Activated B cell treated with CpG ODN at 0.5 μM for 24 hours (primary cell): ENCODE measurements around the gene GGA1. TPM values are rescaled to one million over a fixed set of nuclear protein-coding genes. Genes with fewer than 3 reads are reported as not detected.

Experiments used
- ATAC-seq: fragments of 200-7000 bp; cut with Tn5 transposase; one replicate; pipeline ENCODE4 v1.10.0; 2021; ENCODE audit warnings: low read depth, mild to moderate bottlenecking, moderate library complexity
- CTCF ChIA-PET: fragments of 350-600 bp; sonication (Branson Sonifier 250); formaldehyde crosslinking; loops from one replicate; lab custom pipeline; 2021; ENCODE audit warnings: antibody characterized with exemption; lab: Charles Lee
- POLR2A ChIA-PET: fragments of 350-600 bp; sonication (Branson Sonifier 250); formaldehyde crosslinking; loops from one replicate; lab custom pipeline; 2021; ENCODE audit warnings: antibody characterized with exemption; lab: Charles Lee
- DNase-seq: peaks from one replicate; pipeline ENCODE4 v3.0.0; 2022
- H3K27ac Mint-ChIP-seq: one replicate; pipeline ENCODE4 v1.8.0; 2020; ENCODE audit warnings: mixed read lengths
- H3K27me3 Mint-ChIP-seq: one replicate; pipeline ENCODE4 v1.8.0; 2021; ENCODE audit warnings: mixed read lengths
- H3K36me3 Mint-ChIP-seq: one replicate; pipeline ENCODE4 v1.8.0; 2021; ENCODE audit warnings: low read depth, mixed read lengths
- H3K4me1 Mint-ChIP-seq: one replicate; pipeline ENCODE4 v1.8.0; 2021; ENCODE audit warnings: mixed read lengths
- H3K4me3 Mint-ChIP-seq: one replicate; pipeline ENCODE4 v1.8.0; 2020; ENCODE audit warnings: mild to moderate bottlenecking, mixed read lengths
- H3K9me3 Mint-ChIP-seq: one replicate; pipeline ENCODE4 v1.8.0; 2020; ENCODE audit warnings: mixed read lengths
- CTCF ChIP-seq: fragments of 200-600 bp; IDR thresholded peaks from one replicate; pipeline ENCODE4 v1.8.0; 2022; ENCODE audit warnings: antibody characterized with exemption, mild to moderate bottlenecking
- intact Hi-C: fragments of 100-400 bp; cut with micrococcal nuclease; formaldehyde crosslinking; loops from one replicate; pipeline ENCODE4 v1.15.1; 2024
- total RNA-seq: library from RNA; stranded (reverse); gene quantifications from 2 replicates; pipeline ENCODE4 v1.2.3, GENCODE V29; 2022

Gene GGA1
- total RNA-seq, 1 donor from 2014 or later: 126 TPM

GRCh38 chr22:37565830-37566229 is 42.8 kb upstream of the GGA1 start:
- TF ChIP-seq CTCF: no peak
- no peaks in the 10 kb centered on the region for H3K36me3 Mint-ChIP-seq
- peaks cover 24% of the 10 kb centered on the region for H3K27me3 Mint-ChIP-seq
- DNase-seq (no peak), ATAC-seq (no peak)
- H3K27ac Mint-ChIP-seq: peak overlapping the region; percentile 35
- POLR2A ChIA-PET: interaction anchor here (0.7 to 2.8 kb wide), 5 partner anchors 24 to 109 kb away, joined by 3 to 22 read pairs (median 3); partner anchors contain the start of genes GGA1 and LGALS1
- H3K4me3 Mint-ChIP-seq: peak overlapping the region; percentile 38
- no peaks in the 10 kb centered on the region for H3K9me3 Mint-ChIP-seq
- intact Hi-C loops: no loop called here
- H3K4me1 Mint-ChIP-seq: peaks cover 32% of the 10 kb centered on the region
- CTCF ChIA-PET: interaction anchor here (1.0 to 11.7 kb wide), 10 partner anchors 21 to 251 kb away, joined by 3 to 255 read pairs (median 8); partner anchors contain the start of genes GGA1 and MFNG

DNA sequence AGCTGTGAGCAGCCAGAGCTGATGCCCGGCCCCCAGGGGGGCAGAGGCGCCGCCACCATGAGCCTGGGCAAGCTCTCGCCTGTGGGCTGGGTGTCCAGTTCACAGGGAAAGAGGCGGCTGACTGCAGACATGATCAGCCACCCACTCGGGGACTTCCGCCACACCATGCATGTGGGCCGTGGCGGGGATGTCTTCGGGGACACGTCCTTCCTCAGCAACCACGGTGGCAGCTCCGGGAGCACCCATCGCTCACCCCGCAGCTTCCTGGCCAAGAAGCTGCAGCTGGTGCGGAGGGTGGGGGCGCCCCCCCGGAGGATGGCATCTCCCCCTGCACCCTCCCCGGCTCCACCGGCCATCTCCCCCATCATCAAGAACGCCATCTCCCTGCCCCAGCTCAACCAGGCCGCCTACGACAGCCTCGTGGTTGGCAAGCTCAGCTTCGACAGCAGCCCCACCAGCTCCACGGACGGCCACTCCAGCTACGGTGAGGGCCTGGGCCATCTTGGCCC is 42.3 kb upstream of the GGA1 start:
- H3K4me1 Mint-ChIP-seq: peaks cover 28% of the 10 kb centered on the region
- POLR2A ChIA-PET: interaction anchor here (0.6 to 2.8 kb wide), 11 partner anchors 9 to 335 kb away, joined by 3 to 22 read pairs (median 3); partner anchors contain the start of genes GGA1, LGALS1 and MFNG
- H3K27ac Mint-ChIP-seq: no peak overlapping the region
- intact Hi-C loops: no loop called here
- H3K36me3 Mint-ChIP-seq: no peaks in the 10 kb centered on the region
- CTCF ChIA-PET: interaction anchor here (0.8 to 11.7 kb wide), 18 partner anchors 9 to 306 kb away, joined by 3 to 255 read pairs (median 6); partner anchors contain the start of genes GGA1 and MFNG
- TF ChIP-seq CTCF: no peak
- H3K27me3 Mint-ChIP-seq: peaks cover 23% of the 10 kb centered on the region
- ATAC-seq (peak; percentile 38), DNase-seq (peak; percentile 32)
- no peaks in the 10 kb centered on the region for H3K9me3 Mint-ChIP-seq
- H3K4me3 Mint-ChIP-seq: no peak overlapping the region

- Mint-ChIP-seq H3K27me3 (peaks cover 21% of the 10 kb centered on the region), H3K27ac (peak overlapping the region; percentile 53), H3K4me3 (peak overlapping the region; percentile 32), H3K36me3 (no peaks in the 10 kb centered on the region), H3K9me3 (no peaks in the 10 kb centered on the region), H3K4me1 (peaks cover 21% of the 10 kb centered on the region)
- DNase-seq (peak; percentile 84), ATAC-seq (peak; percentile 94)
- TF ChIP-seq CTCF: peak; percentile 90
- POLR2A ChIA-PET: interaction anchor here (0.5 to 2.8 kb wide), 13 partner anchors 10 to 610 kb away, joined by 3 to 22 read pairs (median 3); partner anchors contain the start of genes GGA1, LGALS1 and MFNG
- CTCF ChIA-PET: interaction anchor here (0.8 to 11.7 kb wide), 24 partner anchors 10 to 307 kb away, joined by 3 to 255 read pairs (median 5); partner anchors contain the start of genes GGA1 and MFNG
- intact Hi-C loops: loop anchor here (1.0 kb wide), 6 partner anchors 25 to 300 kb away; no protein-coding TSS in a partner anchor
Observed at GRCh38 chr22:37566903-37567798, 41.5 kb upstream of the GGA1 start.

GRCh38 chr22:37568012-37568411 is 40.6 kb upstream of the GGA1 start:
- H3K4me3 Mint-ChIP-seq: no peak overlapping the region
- CTCF ChIA-PET: interaction anchor here (1.0 to 11.7 kb wide), 10 partner anchors 10 to 308 kb away, joined by 3 to 255 read pairs (median 8); partner anchors contain the start of gene GGA1

More at GRCh38 chr22:37568012-37568411, 40.6 kb upstream of the GGA1 start:
- intact Hi-C loops: no loop called here
- Mint-ChIP-seq H3K9me3 (no peaks in the 10 kb centered on the region), H3K27me3 (peaks cover 16% of the 10 kb centered on the region), H3K36me3 (no peaks in the 10 kb centered on the region), H3K4me1 (peaks cover 17% of the 10 kb centered on the region), H3K27ac (no peak overlapping the region)
- ATAC-seq (no peak), DNase-seq (no peak)
- TF ChIP-seq CTCF: no peak
- POLR2A ChIA-PET: interaction anchor here (0.6 to 2.8 kb wide), 2 partner anchors 29 to 36 kb away, joined by 7 to 22 read pairs; no protein-coding TSS in a partner anchor
